ENCODE results near the gene NTNG1. TPM values are rescaled to one million over a fixed set of nuclear protein-coding genes. Genes with fewer than 3 reads are reported as not detected.

NTNG1 gene
- total RNA-seq, 1 donor from 2014 or later = 8.1 TPM

GRCh38 chr1:107379826-107380225 lies 239.0 kb downstream of the NTNG1 start:
- Histone ChIP-seq H2AFZ (ENCODE audit: low read depth, low read length) (no peak overlapping the region), H3K36me3 (ENCODE audit: insufficient read depth, low read length) (no peaks in the 10 kb centered on the region), H3K27ac (ENCODE audit: low read depth, low read length) (no peak overlapping the region), H3K27me3 (ENCODE audit: insufficient read depth, low read length) (no peaks in the 10 kb centered on the region), H4K20me1 (ENCODE audit: insufficient read depth, low read length) (no peaks in the 10 kb centered on the region), H3K9me3 (ENCODE audit: insufficient read depth, low read depth, low read length) (no peaks in the 10 kb centered on the region), H3K4me1 (ENCODE audit: insufficient read depth, low read length) (peaks cover 8% of the 10 kb centered on the region), H3K4me3 (ENCODE audit: insufficient read depth, low read depth, low read length) (no peak overlapping the region), H3K9ac (ENCODE audit: low read length) (no peak overlapping the region), H3K79me2 (ENCODE audit: insufficient read depth, low read length) (no peaks in the 10 kb centered on the region), H3K4me2 (ENCODE audit: low read length) (no peak overlapping the region)
- no peak for FAIRE-seq
- H3K36me3 Mint-ChIP-seq (ENCODE audit: low read depth, unreplicated experiment) = no peaks in the 10 kb centered on the region
- peaks cover 2% of the 10 kb centered on the region for H3K4me1 Mint-ChIP-seq (ENCODE audit: low read depth, unreplicated experiment)
- TF ChIP-seq, protein P1, sequence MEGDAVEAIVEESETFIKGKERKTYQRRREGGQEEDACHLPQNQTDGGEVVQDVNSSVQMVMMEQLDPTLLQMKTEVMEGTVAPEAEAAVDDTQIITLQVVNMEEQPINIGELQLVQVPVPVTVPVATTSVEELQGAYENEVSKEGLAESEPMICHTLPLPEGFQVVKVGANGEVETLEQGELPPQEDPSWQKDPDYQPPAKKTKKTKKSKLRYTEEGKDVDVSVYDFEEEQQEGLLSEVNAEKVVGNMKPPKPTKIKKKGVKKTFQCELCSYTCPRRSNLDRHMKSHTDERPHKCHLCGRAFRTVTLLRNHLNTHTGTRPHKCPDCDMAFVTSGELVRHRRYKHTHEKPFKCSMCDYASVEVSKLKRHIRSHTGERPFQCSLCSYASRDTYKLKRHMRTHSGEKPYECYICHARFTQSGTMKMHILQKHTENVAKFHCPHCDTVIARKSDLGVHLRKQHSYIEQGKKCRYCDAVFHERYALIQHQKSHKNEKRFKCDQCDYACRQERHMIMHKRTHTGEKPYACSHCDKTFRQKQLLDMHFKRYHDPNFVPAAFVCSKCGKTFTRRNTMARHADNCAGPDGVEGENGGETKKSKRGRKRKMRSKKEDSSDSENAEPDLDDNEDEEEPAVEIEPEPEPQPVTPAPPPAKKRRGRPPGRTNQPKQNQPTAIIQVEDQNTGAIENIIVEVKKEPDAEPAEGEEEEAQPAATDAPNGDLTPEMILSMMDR (IDR thresholded peaks at IDR 0.05; ENCODE audit: insufficient read depth, low read depth, low read length) = no peak
- TF ChIP-seq EZH2 (IDR thresholded peaks at IDR 0.05; ENCODE audit: insufficient read depth, low read length) = no peak
- no peaks in the 10 kb centered on the region for H3K9me3 Mint-ChIP-seq (ENCODE audit: unreplicated experiment)
- no peak overlapping the region for H3K27ac Mint-ChIP-seq (ENCODE audit: unreplicated experiment)
- H3K4me3 Mint-ChIP-seq (ENCODE audit: unreplicated experiment) = no peak overlapping the region
- no peak for DNase-seq (ENCODE audit: low read depth)
- no peaks in the 10 kb centered on the region for H3K27me3 Mint-ChIP-seq (ENCODE audit: low read depth, unreplicated experiment)

GRCh38 chr1:107389410-107390396 lies 248.9 kb downstream of the NTNG1 start:
- Histone ChIP-seq H3K36me3 (ENCODE audit: insufficient read depth, low read length) (no peaks in the 10 kb centered on the region), H2AFZ (ENCODE audit: low read depth, low read length) (no peak overlapping the region), H3K27me3 (ENCODE audit: insufficient read depth, low read length) (no peaks in the 10 kb centered on the region), H3K9ac (ENCODE audit: low read length) (no peak overlapping the region), H3K9me3 (ENCODE audit: insufficient read depth, low read depth, low read length) (no peaks in the 10 kb centered on the region), H3K4me2 (ENCODE audit: low read length) (no peak overlapping the region), H3K4me3 (ENCODE audit: insufficient read depth, low read depth, low read length) (no peak overlapping the region), H3K27ac (ENCODE audit: low read depth, low read length) (no peak overlapping the region), H3K4me1 (ENCODE audit: insufficient read depth, low read length) (no peaks in the 10 kb centered on the region), H4K20me1 (ENCODE audit: insufficient read depth, low read length) (no peaks in the 10 kb centered on the region), H3K79me2 (ENCODE audit: insufficient read depth, low read length) (no peaks in the 10 kb centered on the region)
- Mint-ChIP-seq H3K9me3 (ENCODE audit: unreplicated experiment) (no peaks in the 10 kb centered on the region), H3K27ac (ENCODE audit: unreplicated experiment) (no peak overlapping the region), H3K36me3 (ENCODE audit: low read depth, unreplicated experiment) (no peaks in the 10 kb centered on the region), H3K4me1 (ENCODE audit: low read depth, unreplicated experiment) (no peaks in the 10 kb centered on the region), H3K4me3 (ENCODE audit: unreplicated experiment) (no peak overlapping the region), H3K27me3 (ENCODE audit: low read depth, unreplicated experiment) (no peaks in the 10 kb centered on the region)
- no peak for DNase-seq (ENCODE audit: low read depth)
- TF ChIP-seq EZH2 (IDR thresholded peaks at IDR 0.05; ENCODE audit: insufficient read depth, low read length) = no peak
- TF ChIP-seq, protein P1 (IDR thresholded peaks at IDR 0.05; ENCODE audit: insufficient read depth, low read depth, low read length) = no peak
- no peak for FAIRE-seq

GRCh38 chr1:107394301-107394700 lies 253.5 kb downstream of the NTNG1 start:
- no peaks in the 10 kb centered on the region for H3K4me1 ChIP-seq (ENCODE audit: insufficient read depth, low read length)
- H3K27ac Mint-ChIP-seq (ENCODE audit: unreplicated experiment) = no peak overlapping the region
- TF ChIP-seq, protein P1 (IDR thresholded peaks at IDR 0.05; ENCODE audit: insufficient read depth, low read depth, low read length) = no peak
- no peak for TF ChIP-seq EZH2 (IDR thresholded peaks at IDR 0.05; ENCODE audit: insufficient read depth, low read length)
- H3K9ac ChIP-seq (ENCODE audit: low read length) = no peak overlapping the region
- H3K27me3 ChIP-seq (ENCODE audit: insufficient read depth, low read length) = no peaks in the 10 kb centered on the region
- no peak for DNase-seq (ENCODE audit: low read depth)
- H2AFZ ChIP-seq (ENCODE audit: low read depth, low read length) = no peak overlapping the region
- H3K9me3 ChIP-seq (ENCODE audit: insufficient read depth, low read depth, low read length) = no peaks in the 10 kb centered on the region
- FAIRE-seq = no peak
- no peak overlapping the region for H3K4me3 ChIP-seq (ENCODE audit: insufficient read depth, low read depth, low read length)
- no peaks in the 10 kb centered on the region for H3K9me3 Mint-ChIP-seq (ENCODE audit: unreplicated experiment)
- H3K79me2 ChIP-seq (ENCODE audit: insufficient read depth, low read length) = no peaks in the 10 kb centered on the region
- no peaks in the 10 kb centered on the region for H3K4me1 Mint-ChIP-seq (ENCODE audit: low read depth, unreplicated experiment)
- H3K36me3 ChIP-seq (ENCODE audit: insufficient read depth, low read length) = no peaks in the 10 kb centered on the region
- H4K20me1 ChIP-seq (ENCODE audit: insufficient read depth, low read length) = no peaks in the 10 kb centered on the region
- no peaks in the 10 kb centered on the region for H3K36me3 Mint-ChIP-seq (ENCODE audit: low read depth, unreplicated experiment)
- no peak overlapping the region for H3K27ac ChIP-seq (ENCODE audit: low read depth, low read length)
- H3K27me3 Mint-ChIP-seq (ENCODE audit: low read depth, unreplicated experiment) = no peaks in the 10 kb centered on the region
- H3K4me3 Mint-ChIP-seq (ENCODE audit: unreplicated experiment) = no peak overlapping the region
- no peak overlapping the region for H3K4me2 ChIP-seq (ENCODE audit: low read length)
